LHCN-M2 (cell line): ENCODE results near the gene ABCG1. TPM values are rescaled to one million over a fixed set of nuclear protein-coding genes. Genes with fewer than 3 reads are reported as not detected.

Source experiments
- DNase-seq: peaks from one replicate; pipeline ENCODE4 v3.0.0-alpha.2; 2012; ENCODE audit warnings: low read depth
- total RNA-seq: library from RNA; depleted of rRNA; stranded (reverse); fragments of >200 nt; gene quantifications from 2 replicates; pipeline ENCODE4 v1.2.3, GENCODE V29; 2014

ABCG1 gene
- total RNA-seq, 1 experiment from 2014 or later: not detected

GRCh38 chr21:42319376-42319775 is 100.4 kb downstream of the ABCG1 start:
- no peak for DNase-seq

GRCh38 chr21:42319851-42320572 is 101.1 kb downstream of the ABCG1 start:
- DNase-seq: no peak

- no peak for DNase-seq
Observed at GRCh38 chr21:42320791-42321190, 101.9 kb downstream of the ABCG1 start.

GRCh38 chr21:42321231-42321630 is 102.3 kb downstream of the ABCG1 start:
- no peak for DNase-seq

- no peak for DNase-seq
Observed at GRCh38 chr21:42321845-42322244, 102.9 kb downstream of the ABCG1 start.

- no peak for DNase-seq
Observed at GRCh38 chr21:42324896-42325295, 106.0 kb downstream of the ABCG1 start.

DNA sequence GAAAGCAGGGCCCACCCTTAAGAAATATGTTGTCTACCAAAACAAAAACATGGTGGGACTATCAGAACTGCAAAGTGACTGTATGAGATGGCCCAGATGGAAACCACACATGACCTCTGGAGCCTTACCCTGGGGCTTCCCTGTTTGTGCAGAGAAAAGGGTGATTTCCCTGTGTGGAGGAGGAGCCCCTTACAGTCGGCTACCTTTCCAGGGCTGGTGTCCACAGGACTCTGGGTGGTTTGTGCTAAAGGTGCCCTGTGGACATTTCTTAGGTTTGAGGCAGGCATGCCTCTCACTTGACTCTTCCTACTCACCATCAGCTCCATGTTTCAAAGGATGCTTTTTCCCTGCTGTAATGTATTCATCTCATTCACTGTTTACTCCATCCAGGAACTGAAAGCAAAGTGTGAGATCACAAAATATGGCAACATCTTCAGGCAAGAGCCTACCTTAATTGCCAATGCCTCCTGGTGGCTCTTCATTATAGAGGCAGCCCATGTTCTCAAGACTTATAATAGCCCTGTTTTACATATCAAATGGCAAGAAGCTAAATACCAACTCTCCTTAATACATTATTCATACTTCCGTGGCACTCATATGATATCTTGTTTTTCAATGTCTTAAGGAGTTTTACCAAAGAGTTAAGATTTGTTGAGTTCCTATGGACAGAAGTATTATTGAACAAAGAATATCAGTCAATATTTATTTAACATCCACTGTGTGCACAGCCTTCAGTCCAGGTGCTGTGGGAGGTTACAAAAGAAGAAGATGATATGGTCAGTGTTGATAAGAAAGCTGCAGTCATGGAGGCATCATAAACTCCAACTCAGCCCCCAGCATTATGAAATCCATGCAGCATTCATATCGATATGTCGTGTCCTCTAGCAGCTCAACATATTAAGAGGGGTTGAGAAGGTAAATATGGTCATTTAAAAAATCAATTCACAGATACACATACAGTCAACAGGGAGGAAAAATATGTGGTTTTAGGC is 111.7 kb downstream of the ABCG1 start:
- DNase-seq: no peak

- no peak for DNase-seq
Observed at GRCh38 chr21:42331660-42332059, 112.7 kb downstream of the ABCG1 start.

DNA sequence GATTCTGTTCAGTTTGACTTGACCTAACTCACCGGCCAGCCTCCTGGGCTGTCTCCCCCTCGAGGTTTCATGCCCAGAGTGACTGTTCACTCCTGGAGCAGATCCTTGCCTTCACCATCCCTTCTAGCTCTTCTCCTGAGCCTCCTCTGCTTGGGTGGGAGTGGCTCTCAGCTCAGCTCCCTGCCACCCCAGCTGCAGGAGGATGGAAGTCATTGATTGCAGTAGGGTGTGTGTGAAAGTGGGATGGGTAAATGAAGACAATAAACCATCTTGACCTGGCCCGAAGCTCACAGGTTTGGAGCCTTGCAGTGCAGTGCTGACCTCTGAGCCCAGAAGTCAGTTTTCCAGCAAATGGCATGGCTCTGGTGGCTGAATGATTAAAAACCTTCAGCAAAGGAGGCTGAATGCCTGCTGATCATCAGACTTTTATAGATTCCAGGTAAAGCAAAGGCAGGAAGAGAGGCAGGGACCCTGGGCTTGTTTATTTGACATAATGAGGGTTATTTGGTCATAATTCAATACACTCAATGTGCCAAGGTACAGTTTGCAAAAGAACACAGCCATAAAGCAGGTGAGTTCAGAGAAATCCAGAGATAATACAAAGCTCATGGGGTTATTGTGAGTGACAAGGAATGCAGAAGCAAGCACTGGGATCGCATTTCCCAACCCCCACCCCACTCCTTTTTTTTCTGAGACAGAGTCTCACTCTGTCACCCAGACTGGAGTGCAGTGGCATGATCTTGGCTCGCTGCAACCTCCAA is 113.8 kb downstream of the ABCG1 start:
- no peak for DNase-seq

GRCh38 chr21:42336054-42336453 is 117.1 kb downstream of the ABCG1 start:
- no peak for DNase-seq

- DNase-seq: no peak
Observed at GRCh38 chr21:42337276-42337675, 118.3 kb downstream of the ABCG1 start.

DNA sequence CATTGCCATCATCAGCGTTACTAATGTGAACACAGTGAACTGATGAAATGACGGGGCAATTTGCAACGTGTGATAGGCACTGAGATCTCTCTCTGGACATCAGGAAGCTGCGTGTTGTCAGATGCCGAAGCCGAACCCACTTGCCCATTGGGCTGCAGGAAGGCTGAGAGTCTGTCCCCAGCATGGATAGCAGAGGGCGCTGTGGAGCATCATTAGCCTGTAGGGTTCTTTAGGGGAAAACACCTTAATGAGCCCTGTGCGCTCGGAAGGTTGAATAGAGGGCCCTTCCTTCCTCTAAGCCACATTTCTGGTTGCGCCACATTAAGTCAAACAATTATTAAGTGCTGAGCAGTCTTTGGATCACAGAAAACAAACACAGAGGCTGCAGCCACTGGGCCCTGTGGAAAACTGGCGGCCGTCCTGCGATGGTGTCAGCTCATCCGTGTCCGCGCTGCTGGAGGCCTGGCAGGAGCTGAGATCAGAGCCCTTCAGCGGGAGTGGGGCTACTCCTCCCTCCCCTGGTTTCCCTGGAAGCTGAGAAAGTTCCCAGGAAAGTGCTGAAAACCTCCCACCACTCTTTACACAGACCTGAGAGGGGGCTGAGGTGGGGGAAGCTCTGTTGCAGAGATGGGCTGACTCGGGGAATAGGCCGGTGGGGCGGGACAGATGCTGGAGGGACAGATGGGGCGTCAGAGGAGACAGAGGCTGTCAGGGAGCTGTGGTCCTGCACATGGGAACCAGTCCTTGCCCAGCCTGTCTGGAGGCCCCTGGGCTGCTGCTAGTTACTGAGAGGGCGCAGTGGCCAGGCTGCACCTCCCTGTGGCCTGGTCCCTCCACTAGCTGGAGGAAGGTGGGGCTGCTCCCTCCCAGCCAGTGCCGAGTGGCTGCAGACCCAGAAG is 119.1 kb downstream of the ABCG1 start:
- peak; percentile 1 for DNase-seq

- DNase-seq: no peak
Observed at GRCh38 chr21:42338729-42339715, 120.1 kb downstream of the ABCG1 start.

- DNase-seq: no peak
Observed at GRCh38 chr21:42340187-42341050, 121.5 kb downstream of the ABCG1 start.

DNA sequence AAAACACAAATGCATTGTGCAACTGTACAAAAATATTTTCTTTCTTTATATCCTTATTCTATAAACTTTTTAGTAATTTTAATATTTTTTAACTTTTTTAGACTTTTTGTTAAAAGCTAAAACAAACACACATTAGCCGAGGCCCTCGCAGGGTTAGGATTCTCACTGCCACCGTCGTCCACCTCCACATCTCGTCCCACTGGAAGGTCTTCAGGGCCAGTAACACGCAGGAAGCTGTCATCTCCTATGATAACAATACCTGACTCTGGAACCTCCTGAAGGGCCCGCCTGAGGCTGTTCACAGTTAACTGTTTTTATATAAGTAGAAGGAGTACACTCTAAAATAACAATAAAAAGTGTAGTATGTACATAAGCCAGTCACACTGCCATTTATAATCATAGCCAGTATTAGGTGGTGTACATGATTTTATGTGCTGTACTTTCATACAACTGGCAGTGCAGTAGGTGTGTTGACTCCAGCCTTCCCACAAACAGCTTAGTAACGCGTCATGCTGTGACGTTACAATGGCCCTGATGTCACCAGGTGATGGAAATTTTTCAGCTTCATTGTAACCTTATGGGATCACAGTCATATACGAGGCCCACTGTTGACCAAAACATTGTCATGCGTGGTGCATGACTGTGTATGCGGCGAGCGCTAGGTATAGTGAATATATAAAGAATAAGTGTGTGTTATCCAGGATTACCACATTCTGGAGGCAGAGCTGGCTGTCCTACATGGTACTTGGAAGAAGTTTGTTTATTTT is 123.0 kb downstream of the ABCG1 start:
- DNase-seq: no peak

DNA sequence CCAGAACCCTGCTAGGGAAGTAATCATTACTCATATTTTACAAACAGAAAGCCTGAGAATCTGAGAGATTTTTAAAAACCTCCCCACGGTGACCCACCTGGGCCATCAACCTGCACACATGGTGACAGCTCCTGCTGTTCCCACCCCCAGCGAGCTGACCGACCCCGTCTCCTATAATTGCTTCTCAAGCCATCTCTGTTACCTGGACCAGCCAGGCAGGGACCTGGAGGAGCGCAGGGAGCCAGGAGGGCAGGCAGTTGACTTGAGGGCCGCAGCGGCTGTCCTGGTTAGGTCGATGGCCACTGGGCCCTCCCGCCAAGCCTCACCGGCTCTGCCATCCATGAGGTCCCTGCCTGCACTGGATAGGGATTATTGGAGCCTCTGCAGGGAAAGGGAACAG is 124.2 kb downstream of the ABCG1 start:
- no peak for DNase-seq

DNA sequence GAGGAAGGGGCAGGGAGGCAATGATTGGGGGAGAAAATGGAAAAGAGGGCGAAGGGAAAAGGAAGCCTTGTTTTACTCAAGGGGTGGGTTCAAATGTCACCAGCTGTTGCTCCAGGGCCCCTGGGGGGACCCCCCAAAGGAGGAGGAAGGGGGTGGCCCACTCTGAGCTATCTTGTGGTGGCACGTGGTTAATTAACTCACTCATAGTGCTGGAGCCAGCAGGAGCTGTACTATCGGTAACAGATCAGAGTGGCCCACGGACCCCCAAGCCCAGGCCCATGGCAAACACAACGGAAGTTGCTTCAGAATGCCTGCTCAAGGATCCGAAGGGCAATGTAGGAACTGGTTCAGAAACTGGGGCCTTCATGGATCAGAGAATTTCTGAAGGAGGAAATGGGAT is 124.6 kb downstream of the ABCG1 start:
- no peak for DNase-seq

GRCh38 chr21:42343963-42344510 is 125.1 kb downstream of the ABCG1 start:
- no peak for DNase-seq
